WERI-Rb-1 (cell line): Measurements from ENCODE around the gene DAP.

Source experiments
- DNase-seq: peaks from one replicate; pipeline ENCODE4 v3.0.0-alpha.2; 2020
- H3K27ac ChIP-seq: fragments of 250-450 bp; sonication (Bioruptor Pico); 2 replicates; pipeline ENCODE4 v1.5.1; 2020; ENCODE audit warnings: mild to moderate bottlenecking, moderate library complexity
- H3K27me3 ChIP-seq: fragments of 250-450 bp; sonication (Bioruptor Pico); 2 replicates; pipeline ENCODE4 v1.5.1; 2021; ENCODE audit warnings: mild to moderate bottlenecking, low read depth, moderate library complexity; ENCODE audit not compliant: insufficient read depth, severe bottlenecking
- H3K36me3 ChIP-seq: fragments of 250-450 bp; sonication (Bioruptor Pico); 2 replicates; pipeline ENCODE4 v1.5.1; 2020; ENCODE audit warnings: mild to moderate bottlenecking, moderate library complexity
- H3K4me3 ChIP-seq: 2 replicates; pipeline ENCODE4 v1.5.1; 2011; ENCODE audit warnings: low read depth, mild to moderate bottlenecking, control low read depth, low read length
- H3K9me3 ChIP-seq: fragments of 250-450 bp; sonication (Bioruptor Pico); 2 replicates; pipeline ENCODE4 v1.5.1; 2021; ENCODE audit warnings: mild to moderate bottlenecking, moderate library complexity; ENCODE audit not compliant: severe bottlenecking
- TF ChIP-seq, protein P1 (sequence below): IDR thresholded peaks from 2 replicates; pipeline ENCODE4 v1.5.1; 2011; ENCODE audit warnings: low read depth, mild to moderate bottlenecking, control low read depth, inconsistent platforms, low read length

The DAP gene

DNA sequence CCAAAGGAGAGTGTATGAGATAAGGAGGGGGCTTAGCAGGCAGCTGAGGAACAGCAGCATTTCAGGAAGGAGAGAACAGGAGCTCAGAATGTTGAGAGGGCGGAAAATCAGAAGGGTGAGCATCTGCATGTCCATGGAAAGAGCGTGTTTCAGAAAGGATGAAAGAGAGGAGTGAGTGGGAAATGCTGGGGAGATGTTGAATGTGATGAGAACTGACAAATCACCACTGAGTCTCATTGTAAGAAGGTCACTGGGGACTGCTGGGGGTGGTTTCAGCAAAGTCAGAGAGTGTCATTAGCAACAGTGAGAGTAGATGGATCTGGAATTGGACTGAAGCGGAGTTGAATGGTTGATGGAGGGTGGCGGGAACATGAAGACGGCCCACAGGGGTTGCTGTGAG, 131.4 kb downstream of the DAP start:
- no peak for DNase-seq
- no peaks in the 10 kb centered on the region for H3K9me3 ChIP-seq
- H3K27me3 ChIP-seq, result no peaks in the 10 kb centered on the region
- H3K27ac ChIP-seq, result no peak overlapping the region
- TF ChIP-seq, protein P1, sequence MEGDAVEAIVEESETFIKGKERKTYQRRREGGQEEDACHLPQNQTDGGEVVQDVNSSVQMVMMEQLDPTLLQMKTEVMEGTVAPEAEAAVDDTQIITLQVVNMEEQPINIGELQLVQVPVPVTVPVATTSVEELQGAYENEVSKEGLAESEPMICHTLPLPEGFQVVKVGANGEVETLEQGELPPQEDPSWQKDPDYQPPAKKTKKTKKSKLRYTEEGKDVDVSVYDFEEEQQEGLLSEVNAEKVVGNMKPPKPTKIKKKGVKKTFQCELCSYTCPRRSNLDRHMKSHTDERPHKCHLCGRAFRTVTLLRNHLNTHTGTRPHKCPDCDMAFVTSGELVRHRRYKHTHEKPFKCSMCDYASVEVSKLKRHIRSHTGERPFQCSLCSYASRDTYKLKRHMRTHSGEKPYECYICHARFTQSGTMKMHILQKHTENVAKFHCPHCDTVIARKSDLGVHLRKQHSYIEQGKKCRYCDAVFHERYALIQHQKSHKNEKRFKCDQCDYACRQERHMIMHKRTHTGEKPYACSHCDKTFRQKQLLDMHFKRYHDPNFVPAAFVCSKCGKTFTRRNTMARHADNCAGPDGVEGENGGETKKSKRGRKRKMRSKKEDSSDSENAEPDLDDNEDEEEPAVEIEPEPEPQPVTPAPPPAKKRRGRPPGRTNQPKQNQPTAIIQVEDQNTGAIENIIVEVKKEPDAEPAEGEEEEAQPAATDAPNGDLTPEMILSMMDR, result no peak
- H3K4me3 ChIP-seq, result no peak overlapping the region
- peaks cover 57% of the 10 kb centered on the region for H3K36me3 ChIP-seq
